Esophagus muscularis mucosa (tissue), 3 donors: ENCODE data around the gene STOX1.

Source experiments
- POLR2A ChIP-seq: fragments of 450-650 bp; IDR thresholded peaks from one replicate; pipeline ENCODE4 v1.6.1; 2017; ENCODE audit warnings: antibody characterized with exemption, moderate library complexity, mild to moderate bottlenecking, low read depth
- TF ChIP-seq, protein P1 (sequence below), 3 experiments: fragments of 200-600 bp in 2 of 3; fragments of 450-650 bp in 1 of 3; sonication (generic) in 2 of 3; IDR thresholded peaks; one replicate each; pipeline ENCODE4 v1.5.1; 2017 to 2019; ENCODE audit warnings: antibody characterized with exemption in 3 of 3, mild to moderate bottlenecking in 2 of 3, moderate library complexity in 1 of 3

DNA sequence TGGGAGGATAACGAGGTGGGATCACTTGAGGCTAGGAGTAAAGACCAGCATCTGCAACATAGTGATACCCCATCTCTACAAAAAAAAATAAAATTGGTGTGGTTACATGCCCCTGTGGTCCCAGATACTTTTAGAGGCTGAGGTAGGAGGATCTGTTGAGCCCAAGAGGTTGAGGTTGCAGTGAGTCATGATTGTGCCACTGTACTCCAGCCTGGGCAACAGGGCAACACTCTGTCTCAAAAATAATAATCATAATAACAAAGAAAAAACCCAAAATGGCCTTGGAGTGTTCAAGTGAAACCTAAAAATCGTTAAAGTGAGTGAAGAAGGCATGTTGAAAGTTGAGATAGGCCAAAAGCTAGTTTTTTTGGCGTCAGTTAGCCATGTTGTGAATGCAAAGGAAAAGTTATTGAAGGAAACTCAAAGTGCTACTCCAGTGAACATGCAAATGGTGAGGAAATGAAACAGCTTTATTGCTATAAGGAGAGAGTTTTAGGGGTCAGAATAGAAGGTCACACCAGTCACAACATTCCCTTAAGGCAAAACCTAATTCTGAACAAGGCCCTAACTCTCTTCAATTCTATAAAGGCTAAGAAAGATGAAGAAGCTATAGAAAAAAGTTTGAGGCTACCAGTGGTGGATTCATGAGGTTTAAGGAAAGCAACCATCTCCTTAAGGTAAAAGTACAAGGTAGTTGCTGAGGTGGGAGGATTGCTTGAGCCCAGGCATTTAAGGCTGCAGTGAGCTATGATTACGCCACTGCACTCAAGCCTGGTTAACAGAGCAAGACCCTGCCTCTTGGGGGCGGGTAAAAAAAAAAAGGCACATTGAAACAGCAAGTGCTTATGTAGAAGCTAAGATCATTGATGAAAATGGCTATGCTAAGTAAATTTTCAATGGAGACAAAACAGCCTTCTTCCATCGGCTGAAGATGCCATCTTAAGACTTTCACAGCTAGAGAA is 45.4 kb upstream of the STOX1 start:
- TF ChIP-seq, protein P1, sequence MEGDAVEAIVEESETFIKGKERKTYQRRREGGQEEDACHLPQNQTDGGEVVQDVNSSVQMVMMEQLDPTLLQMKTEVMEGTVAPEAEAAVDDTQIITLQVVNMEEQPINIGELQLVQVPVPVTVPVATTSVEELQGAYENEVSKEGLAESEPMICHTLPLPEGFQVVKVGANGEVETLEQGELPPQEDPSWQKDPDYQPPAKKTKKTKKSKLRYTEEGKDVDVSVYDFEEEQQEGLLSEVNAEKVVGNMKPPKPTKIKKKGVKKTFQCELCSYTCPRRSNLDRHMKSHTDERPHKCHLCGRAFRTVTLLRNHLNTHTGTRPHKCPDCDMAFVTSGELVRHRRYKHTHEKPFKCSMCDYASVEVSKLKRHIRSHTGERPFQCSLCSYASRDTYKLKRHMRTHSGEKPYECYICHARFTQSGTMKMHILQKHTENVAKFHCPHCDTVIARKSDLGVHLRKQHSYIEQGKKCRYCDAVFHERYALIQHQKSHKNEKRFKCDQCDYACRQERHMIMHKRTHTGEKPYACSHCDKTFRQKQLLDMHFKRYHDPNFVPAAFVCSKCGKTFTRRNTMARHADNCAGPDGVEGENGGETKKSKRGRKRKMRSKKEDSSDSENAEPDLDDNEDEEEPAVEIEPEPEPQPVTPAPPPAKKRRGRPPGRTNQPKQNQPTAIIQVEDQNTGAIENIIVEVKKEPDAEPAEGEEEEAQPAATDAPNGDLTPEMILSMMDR (IDR thresholded peaks at IDR 0.05), result no peak
- TF ChIP-seq POLR2A, result no peak
